AG04449 (cell line): ENCODE results near the gene MRPS10.

Source experiments
- CTCF ChIA-PET: fragments of 350-600 bp; formaldehyde crosslinking; extraction: SDS; loops from one replicate; lab custom pipeline; 2021; ENCODE audit warnings: antibody characterized with exemption; lab: Yijun Ruan, JAX
- POLR2A ChIA-PET: fragments of 400-600, 350-600 bp; formaldehyde crosslinking; extraction: SDS; loops from one replicate; lab custom pipeline; 2020; ENCODE audit warnings: antibody characterized with exemption, inconsistent platforms; lab: Yijun Ruan, JAX
- DNase-seq: peaks from one replicate; pipeline ENCODE4 v3.0.0-alpha.2; 2010; ENCODE audit warnings: low read depth, low spot score
- H3K4me3 ChIP-seq: 2 replicates; pipeline ENCODE4 v1.5.1; 2011; ENCODE audit warnings: low read depth, mild to moderate bottlenecking, control low read depth, low read length
- CTCF ChIP-seq: IDR thresholded peaks from one replicate; pipeline ENCODE4 v1.5.1; 2011; ENCODE audit warnings: mild to moderate bottlenecking, moderate library complexity, low read length, control low read depth, inconsistent platforms; ENCODE audit not compliant: insufficient read depth; ENCODE audit errors: missing control alignments

Gene MRPS10

GRCh38 chr6:42255050-42255449, 37.4 kb upstream of the MRPS10 start:
- no peak for DNase-seq
- no peak overlapping the region for H3K4me3 ChIP-seq
- no peak for TF ChIP-seq CTCF
- ChIA-PET CTCF (interaction anchor here (1.2 to 1.8 kb wide), 2 partner anchors 277 to 293 kb away, joined by 3 to 7 read pairs; no protein-coding TSS in a partner anchor), POLR2A (no interaction called here)

GRCh38 chr6:42254505-42254904, 36.8 kb upstream of the MRPS10 start:
- ChIA-PET CTCF (interaction anchor here (1.1 kb wide), 1 partner anchor 9 kb away, joined by 3 read pairs; no protein-coding TSS in a partner anchor), POLR2A (no interaction called here)
- no peak overlapping the region for H3K4me3 ChIP-seq
- no peak for TF ChIP-seq CTCF
- no peak for DNase-seq

- POLR2A ChIA-PET, result no interaction called here
- DNase-seq, result no peak
- no peak for TF ChIP-seq CTCF
- no peak overlapping the region for H3K4me3 ChIP-seq
- CTCF ChIA-PET, result interaction anchor here (0.6 to 1.8 kb wide), 6 partner anchors 8 to 296 kb away, joined by 3 to 8 read pairs (median 5); no protein-coding TSS in a partner anchor
Observed at GRCh38 chr6:42251911-42252637, 34.4 kb upstream of the MRPS10 start.

- CTCF ChIA-PET, result interaction anchor here (0.9 to 1.8 kb wide), 4 partner anchors 9 to 296 kb away, joined by 3 to 8 read pairs (median 5); no protein-coding TSS in a partner anchor
- no peak for DNase-seq
- no peak for TF ChIP-seq CTCF
- POLR2A ChIA-PET, result no interaction called here
- H3K4me3 ChIP-seq, result no peak overlapping the region
Observed at GRCh38 chr6:42251500-42251899, 33.8 kb upstream of the MRPS10 start.

- no peak overlapping the region for H3K4me3 ChIP-seq
- CTCF ChIA-PET, result interaction anchor here (1.4 to 1.8 kb wide), 2 partner anchors 10 to 297 kb away, joined by 6 to 8 read pairs; no protein-coding TSS in a partner anchor
- POLR2A ChIA-PET, result no interaction called here
- no peak for DNase-seq
- no peak for TF ChIP-seq CTCF
Observed at GRCh38 chr6:42250274-42250931, 32.7 kb upstream of the MRPS10 start.

- no peak for TF ChIP-seq CTCF
- H3K4me3 ChIP-seq, result no peak overlapping the region
- ChIA-PET POLR2A (no interaction called here), CTCF (no interaction called here)
- DNase-seq, result no peak
Observed at GRCh38 chr6:42249279-42249678, 31.6 kb upstream of the MRPS10 start.
